NCI-H82 treated with DMSO at 0.1 percent for 48 hours (cell line): ENCODE results near the gene MTMR3.
"Not testable (repeated sequence)": the region's sequence is repeated elsewhere in the genome, so short reads cannot be mapped to it uniquely, and the experiment has no call there.

Source experiments
- DNase-seq: peaks from one replicate; lab custom pipeline; 2025; ENCODE audit not compliant: unreplicated experiment; lab: John Stamatoyannopoulos, UW

The MTMR3 gene

DNA sequence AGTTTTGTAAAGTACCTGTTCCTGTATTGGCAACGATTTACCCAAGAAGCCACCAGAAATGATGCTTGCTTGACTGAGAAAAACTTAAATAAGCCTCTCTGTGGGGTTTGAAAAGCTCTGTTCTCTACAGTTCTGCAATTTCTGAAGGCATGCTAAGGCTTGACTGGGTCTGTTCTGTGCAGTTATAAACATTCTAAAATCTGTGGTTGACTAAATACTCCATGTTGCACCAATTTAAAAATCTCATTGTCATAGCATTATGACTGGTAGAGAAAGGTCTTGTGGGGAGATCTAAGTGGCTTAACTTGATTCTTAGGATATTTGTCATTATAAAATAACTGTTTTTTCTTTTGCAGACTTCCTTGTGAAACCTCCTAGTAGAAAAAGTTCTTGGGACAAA, 73.7 kb downstream of the MTMR3 start:
- DNase-seq: no peak

DNA sequence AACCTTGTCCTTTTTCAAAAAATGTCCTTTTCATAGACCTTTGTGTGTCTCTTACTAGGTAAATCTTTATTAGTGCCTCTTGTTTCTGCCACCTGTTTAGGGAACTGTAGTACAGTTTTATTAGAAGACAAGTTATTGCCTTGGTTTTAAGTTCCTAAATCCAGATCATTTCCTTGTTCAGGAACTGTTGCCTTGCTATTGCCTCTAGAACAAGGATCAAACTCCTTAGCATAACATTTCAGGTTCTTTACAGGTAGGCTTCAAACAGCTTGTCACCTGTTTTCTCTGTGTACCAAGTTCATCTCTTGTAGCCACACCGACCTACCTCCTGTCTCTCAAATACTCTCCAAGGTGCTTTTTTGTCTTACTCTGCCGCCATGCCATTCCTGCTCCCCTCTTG, 75.2 kb downstream of the MTMR3 start:
- no peak for DNase-seq

DNA sequence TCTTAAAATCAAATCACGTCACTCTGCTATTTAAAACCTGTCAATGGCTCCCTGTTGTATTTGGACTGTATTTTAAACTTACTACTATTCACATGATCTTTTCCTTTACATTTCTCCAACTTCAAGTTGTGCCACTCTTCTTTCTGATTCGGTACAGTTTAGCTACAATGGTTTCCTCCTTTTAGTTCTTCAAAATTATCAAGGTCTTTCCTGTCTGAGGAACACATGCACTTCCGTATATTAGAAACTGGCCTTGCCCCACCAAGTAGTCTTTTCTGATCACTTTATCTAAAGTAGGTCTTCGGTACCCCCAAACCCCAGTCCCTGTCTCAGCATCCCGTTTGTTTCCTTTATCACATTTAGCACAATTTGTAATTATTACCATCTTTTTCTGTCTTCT, 81.8 kb downstream of the MTMR3 start:
- no peak for DNase-seq

DNA sequence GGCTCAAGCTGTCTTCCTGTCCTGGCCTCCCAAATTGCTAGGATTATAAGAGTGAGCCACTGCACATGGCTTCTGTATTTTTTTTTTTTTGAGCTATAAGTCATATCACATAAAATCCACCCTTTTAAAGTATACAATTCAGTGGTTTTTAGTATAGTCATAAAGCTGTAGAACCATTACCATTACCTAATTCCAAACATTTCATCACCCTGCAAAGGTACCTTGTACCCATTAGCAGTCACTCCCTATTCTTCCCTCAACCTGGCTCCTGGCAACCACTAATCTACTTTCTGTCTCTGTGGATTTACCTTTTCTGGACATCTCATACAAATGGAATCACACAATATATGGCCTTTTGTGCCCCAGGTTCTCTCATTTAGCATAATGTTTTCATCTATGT, 84.5 kb downstream of the MTMR3 start:
- no peak for DNase-seq

DNA sequence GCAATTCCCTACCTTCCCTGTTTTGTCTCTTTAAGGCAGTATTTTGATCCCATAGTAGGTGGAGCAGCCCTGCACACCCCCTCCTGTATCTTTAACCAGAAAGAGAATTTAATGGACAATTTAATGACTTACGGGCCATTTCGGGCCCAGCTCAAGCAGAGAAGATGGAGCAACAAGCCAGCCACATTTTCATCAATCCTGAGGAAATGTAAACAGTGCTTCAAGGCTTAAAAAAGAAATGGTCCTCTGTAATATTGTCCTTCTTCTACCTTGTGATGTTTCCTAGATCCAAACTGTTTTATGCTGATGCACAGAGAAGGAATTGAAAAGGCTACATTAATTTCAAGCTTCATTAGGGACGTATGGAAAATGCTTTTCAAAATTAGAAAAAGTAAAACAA, 88.6 kb downstream of the MTMR3 start:
- no peak for DNase-seq

DNA sequence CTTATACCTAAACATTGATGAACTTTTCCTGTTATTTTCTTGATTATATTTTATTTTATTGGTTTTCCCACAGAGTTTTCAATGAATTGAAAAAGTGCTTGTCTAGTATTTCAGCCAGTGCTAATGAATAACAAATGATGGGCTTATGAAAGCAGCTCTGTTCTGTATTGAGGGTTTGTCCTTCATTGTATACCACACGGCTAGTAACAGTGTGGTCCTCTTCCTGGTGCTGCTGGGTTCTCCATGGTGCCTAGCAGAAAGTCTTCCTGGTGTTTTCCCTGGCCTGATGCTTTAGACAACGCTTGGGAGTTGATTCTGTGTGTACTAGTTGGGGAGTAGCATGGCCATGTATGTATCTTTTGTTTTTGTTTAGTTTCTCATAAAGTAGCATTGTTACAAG, 89.1 kb downstream of the MTMR3 start:
- DNase-seq: no peak

DNA sequence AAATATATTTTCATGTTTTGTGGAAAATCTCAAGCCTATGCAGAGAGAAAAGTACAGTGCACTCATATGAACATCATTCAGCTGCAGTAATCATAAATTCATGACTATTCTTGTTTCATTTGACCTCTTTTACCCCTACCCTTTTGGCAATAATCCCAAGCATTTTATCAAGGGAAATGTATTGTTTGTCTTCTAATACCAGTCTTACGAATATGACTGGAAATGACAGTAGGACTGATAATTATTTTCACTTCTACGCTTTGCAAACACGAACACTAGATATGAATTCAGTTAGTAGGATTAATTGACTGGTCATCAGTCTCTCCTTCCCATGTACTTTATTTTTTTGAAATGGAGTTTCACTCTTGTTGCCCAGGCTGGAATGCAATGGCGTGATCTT, 90.3 kb downstream of the MTMR3 start:
- no peak for DNase-seq

DNA sequence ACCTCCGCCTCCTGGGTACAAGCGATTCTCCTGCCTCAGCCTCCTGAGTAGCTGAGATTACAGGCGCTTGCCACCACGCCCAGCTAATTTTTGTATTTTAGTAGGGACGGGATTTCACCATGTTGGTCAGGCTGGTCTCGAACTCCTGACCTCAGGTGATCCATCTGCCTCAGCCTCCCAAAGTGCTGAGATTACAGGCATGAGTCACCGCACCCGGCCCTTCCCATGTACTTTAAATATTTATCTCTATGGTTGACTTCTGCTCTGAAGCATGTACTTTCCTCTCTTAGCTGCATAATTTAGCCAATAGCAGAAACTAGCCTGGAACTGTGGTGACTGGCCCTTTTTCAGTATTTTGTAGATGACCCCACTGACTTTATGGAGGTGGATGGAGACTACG, 90.7 kb downstream of the MTMR3 start:
- DNase-seq: not testable (repeated sequence)

DNA sequence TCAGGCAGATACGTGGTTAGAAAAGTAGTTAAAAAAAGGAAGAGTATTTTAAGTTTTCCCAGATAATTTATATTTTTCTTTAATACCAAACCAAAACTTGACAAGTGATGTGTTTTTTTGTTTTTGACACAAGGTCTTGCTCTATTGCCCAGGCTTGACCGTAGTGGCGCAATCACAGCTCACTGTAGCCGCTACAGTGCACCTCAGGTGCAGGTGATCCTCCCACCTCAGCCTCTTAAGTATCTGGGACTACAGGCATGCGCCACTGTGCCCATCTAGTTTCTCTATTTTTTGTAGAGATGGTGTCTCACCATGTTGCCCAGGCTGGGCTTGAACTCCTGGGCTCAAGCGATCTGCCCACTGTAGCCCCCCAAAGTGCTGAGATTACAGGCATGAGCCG, 92.5 kb downstream of the MTMR3 start:
- no peak for DNase-seq

DNA sequence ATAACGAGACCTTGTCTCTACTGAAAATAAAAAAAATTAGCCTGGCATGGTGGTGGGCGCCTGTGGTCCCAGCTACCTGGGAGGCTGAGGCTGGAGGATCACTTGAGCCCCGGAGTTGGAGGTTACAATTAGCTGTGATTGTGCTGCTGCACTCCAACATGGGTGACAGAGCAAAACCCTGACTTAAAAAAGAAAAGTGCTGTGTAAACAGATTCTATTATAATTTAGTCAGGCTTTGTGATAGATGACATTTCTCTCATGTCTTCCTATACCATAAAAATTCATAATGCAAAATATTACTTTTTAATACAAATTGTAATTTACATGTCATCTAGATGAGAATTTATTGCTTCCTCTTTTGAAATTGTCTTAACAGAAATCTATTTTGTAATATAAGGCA, 94.1 kb downstream of the MTMR3 start:
- DNase-seq: no peak

DNA sequence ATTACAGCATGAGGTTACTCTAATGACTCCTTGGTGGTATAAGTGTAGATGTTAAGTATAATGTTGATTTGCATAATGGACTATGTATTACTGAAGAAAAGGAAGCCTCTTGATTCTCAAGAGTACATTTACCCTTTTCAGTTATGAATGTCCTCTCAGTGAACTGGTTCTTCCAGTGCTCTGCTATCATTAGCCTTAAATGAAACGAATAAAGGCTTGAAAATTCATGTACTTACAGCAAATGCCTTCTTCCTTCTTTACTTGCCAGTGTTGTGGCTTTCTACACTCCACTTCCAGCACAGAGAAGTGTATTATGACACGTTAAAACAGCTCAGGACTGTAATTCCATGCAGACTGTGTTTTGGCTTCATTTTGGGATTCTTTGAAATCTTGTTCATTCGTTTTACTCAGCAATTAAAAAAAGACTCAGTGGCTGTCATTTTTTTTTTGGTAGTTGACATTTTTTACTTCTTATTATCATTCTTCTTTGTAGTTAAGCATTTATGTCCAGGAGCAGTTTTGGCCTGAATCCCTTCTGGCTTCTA, 96.9 kb downstream of the MTMR3 start:
- no peak for DNase-seq

DNA sequence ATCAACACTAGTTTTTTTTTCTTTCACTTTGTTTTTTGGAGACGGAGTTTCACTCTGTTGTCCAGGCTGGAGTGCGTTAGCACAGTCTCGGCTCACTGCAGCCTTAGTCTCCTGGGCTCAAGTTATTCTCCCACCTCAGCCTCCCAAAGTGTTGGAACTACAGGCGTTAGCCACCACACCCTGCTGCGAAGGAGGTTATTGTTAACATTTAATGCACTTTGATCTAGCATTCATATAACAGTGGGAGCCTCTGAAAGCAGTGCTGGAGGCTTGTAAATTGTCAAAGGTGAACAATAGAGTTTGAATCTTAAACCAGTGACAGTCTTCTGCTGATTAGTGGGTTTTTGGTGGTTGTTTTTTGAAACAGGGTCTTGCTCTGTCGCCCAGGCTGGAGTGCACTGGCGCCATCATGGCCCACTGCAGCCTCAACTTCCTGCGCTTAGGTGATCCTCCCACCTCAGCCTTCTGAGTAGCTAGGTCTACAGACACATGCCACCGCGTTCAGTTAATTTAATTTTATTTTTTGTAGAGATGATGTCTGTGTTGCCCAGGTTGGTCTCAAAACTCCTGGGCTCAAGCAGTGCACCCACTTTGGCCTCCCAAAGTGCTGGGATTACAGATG, 100.4 kb downstream of the MTMR3 start:
- no peak for DNase-seq

DNA sequence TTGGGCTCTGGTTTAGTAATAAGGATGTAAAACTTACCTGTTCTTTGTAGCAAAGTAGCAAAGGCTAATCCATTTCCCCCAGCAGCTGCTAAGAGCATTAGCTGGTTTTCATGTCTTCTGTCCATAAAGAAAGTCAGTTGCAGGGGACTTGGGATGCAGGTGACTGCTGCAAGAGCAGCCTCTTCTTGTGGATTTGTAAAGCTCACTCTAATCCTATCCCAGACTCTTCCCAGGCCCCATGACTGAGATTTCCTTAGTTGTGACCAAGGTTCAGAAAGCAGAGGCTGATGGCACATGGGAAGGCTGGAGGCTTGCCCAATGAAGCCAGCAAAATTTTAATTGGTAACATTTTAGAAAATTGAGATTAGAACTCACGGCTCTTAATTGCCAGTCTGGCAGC, 102.9 kb downstream of the MTMR3 start:
- DNase-seq: peak; percentile 47

DNA sequence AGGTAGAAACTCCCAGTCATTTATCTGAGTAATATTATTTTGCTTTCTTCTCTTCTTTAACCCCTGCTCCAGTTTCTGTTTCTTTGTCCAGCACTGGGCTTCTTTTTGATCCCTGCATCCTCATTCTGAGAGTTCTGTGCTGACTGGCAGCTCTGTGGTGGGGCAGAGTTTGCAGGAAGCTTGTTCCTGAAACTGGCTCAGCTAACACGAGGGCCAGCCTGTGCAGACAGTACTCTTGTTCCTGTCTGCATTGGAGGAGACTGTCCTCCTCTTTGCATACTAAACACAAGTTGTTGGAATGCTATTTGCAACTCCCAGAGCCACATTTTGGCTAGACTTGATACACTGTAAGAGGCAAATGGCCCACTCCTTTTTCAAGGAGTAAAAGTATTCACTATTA, 104.2 kb downstream of the MTMR3 start:
- DNase-seq: no peak

DNA sequence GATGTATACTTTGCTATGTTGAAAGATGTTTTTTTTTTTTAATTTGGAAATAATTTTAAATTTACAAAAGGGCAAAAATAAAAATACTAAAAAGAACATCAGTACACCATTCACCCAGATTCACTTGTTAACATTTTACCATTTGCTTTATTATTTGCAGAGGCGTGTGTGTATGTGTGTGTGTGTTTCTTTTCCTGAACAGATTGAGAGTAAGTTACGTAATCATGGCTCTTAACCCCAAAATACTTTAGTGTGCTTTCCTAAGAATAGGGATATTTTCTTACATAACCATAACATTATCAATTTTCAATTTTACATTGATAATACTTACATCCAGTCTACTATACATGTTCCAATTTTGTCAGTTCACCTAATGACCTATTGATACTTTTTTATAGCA, 105.7 kb downstream of the MTMR3 start:
- no peak for DNase-seq

DNA sequence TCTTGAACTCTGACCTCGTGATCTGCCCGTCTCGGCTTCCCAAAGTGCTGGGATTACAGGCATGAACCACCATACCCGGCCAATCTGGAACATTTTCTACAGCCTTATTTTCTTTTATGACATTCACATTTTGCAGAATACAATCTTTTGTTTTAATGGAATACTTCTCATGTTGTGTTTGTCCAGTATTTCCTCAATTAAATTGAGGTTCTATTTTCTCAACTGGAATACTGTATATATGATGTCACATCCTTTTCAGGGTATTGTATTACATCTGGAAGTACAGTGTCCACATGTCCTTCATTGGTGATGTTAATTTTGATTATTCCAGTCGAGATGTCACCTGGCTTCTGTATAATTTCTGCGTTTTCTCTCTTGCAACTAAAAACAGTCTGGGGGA, 106.5 kb downstream of the MTMR3 start:
- DNase-seq: no peak

DNA sequence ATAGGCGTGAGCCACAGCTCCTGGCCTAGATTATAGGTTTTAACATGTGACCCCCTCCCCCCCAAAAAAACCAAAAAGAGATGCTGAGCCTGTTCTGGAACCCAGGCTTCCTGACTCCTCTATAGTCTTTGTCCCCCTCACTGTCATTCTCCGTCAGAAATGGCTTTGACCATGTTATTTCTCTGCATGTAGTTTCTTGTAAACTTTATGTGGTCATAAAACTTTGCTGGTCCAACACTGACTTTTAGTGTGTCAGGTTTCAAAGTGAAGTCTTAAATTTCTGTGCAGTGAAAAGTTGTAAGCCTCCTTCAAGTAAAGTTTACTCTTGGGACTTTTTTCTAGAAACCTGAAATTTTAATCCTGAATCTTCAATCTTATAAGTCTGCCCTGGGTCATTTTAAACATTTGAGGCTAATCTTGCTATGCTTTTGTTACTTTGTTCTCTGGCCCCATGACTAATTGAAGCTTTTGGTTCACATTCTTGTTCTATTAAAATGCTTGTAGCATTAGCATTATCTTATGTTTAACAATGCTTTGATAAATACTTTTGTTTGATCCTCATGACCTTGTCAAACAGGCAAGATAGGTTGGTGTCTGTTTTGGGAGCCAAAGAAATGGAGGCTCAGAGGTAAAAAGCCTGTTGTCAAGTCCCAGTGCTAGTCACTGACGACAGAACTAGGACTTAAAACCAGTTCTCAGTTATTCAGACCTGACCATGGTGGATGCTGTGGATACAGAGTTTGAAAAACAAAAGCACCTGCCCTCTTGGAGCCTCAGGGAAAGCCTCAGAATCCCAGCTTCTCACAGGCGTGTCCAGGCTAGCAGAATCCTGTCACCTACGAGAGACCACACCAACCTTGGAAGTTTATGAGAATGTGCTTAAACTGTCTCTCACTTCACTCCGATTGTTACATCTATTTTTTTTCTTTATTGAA, 109.6 kb downstream of the MTMR3 start:
- DNase-seq: no peak

DNA sequence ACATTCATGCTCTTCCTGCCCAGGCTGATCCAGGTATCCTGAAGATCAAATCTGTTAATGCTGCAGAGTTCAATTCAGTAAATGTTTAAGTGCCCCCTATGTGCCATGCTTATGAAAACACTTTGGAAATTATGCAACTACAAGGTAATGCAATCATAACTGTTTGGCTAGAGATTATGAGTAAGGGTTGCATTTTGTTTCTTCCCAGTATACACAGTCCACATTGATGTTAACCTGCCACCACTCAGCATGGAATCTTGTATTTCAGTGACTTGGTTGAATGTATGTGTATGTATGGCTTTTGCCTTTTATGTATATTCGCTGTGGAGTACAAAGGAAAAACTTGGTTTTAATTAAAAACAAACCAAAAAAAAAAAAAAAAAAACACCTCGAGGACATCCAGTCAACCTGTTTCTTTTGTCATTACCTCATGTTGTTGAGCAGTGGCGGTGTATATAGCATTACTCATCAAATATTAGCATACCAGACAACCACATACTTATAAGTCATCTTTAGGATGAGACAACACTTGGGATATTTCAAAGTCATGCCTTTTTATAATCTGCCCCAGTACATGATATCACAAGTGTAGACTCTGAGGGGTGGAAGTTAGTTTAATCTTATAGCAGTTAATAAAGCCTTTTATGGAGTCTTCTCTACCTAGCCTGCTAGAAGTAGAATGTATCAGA, 111.2 kb downstream of the MTMR3 start:
- DNase-seq: no peak

DNA sequence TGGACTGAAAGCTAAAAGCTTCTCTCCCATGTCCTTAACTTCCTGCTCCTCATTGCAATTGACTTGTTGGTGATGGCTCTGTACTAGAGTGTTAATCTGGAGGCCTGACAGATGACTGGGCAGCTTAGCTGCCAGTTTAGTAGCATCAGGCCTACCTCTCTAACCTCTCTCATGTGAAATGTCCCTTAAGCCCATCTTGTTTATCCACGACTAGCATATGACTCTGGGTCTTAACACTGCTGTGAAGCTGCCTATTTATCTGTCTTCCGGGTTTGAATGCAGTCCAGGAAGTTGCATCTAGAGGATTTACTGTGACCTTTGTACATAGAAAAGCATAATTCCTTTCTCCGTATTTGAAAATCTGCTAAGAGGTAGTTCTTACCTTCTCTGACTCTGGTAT, 112.0 kb downstream of the MTMR3 start:
- peak; percentile 82 for DNase-seq

DNA sequence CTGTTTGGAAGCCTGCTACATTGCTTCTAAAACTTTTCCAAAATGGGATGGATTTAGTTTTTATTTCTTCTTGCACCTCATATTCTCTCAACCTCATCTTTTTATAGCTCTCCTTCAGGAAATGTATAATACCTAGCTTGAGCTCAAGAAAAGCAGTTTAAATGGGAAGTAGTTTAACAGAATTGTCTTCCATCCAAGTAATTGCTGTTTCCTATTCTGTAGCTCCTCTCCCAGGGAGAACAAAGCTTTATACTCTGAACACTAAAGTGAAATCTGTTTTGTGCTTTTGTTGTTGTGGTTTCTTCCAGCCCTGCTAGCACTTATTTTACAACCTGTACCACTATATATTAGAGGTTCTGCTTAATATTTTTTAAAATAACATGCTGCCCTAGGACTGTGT, 114.1 kb downstream of the MTMR3 start:
- DNase-seq: no peak

DNA sequence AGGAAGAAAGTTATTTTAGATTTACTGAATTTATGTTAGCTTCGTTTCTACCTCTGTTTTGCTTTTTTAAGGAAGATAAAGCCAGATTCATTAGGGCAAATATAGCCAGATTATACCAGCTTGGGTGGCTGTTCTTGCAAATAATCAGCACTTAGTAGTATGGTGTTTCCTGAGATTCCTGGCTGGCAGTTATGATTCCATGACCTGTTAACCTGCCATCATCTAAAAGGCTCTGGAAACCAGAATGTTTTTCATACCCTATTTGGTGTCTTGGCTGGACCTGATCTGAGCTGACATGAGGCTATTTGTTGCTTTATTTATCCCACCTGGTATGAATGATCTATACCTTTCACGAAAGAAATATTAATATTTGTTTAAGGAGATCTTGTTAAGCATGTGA, 114.5 kb downstream of the MTMR3 start:
- DNase-seq: no peak
